Kidney (tissue), 14 donors: ENCODE measurements around the gene C2orf92. TPM values are rescaled to one million over a fixed set of nuclear protein-coding genes. Genes with fewer than 3 reads are reported as not detected.

Experiments
- DNase-seq, 5 donors: peaks; one replicate each; pipeline ENCODE4 v3.0.0-alpha.2; 2013 to 2020
- FAIRE-seq: peaks from 2 replicates; lab custom pipeline; 2012; peaks lifted over from hg19 to GRCh38; lab: Jason Lieb, UNC
- H3K27ac ChIP-seq, 2 donors: one replicate each; pipeline ENCODE4 v1.7.0; 2013; ENCODE audit warnings: low read depth in 2 of 2, low read length in 2 of 2, inconsistent platforms in 1 of 2
- H3K27me3 ChIP-seq: one replicate; pipeline ENCODE4 v1.7.1; 2013; ENCODE audit warnings: low read length, inconsistent platforms; ENCODE audit not compliant: control insufficient read depth, insufficient read depth
- H3K36me3 ChIP-seq, 3 donors: one replicate each; pipeline versions ENCODE4 v1.7.0 to v1.7.1; 2013; ENCODE audit warnings: low read length in 3 of 3, control low read depth in 1 of 3, inconsistent platforms in 1 of 3; ENCODE audit not compliant: insufficient read depth in 3 of 3, control insufficient read depth in 2 of 3
- H3K4me1 ChIP-seq, 3 donors: one replicate each; pipeline versions ENCODE4 v1.7.0 to v1.7.1; 2013; ENCODE audit warnings: low read length in 3 of 3, inconsistent platforms in 1 of 3, low read depth in 1 of 3; ENCODE audit not compliant: control insufficient read depth in 2 of 3, insufficient read depth in 2 of 3
- H3K4me3 ChIP-seq, 3 donors: one replicate each; pipeline versions ENCODE4 v1.7.0 to v1.8.1; 2013; ENCODE audit warnings: low read length in 3 of 3, control low read depth in 1 of 3, inconsistent platforms in 1 of 3
- H3K9ac ChIP-seq, 3 donors: one replicate each; pipeline versions ENCODE4 v1.7.0 to v1.7.1; 2013; ENCODE audit warnings: low read length in 3 of 3, control low read depth in 1 of 3, inconsistent platforms in 1 of 3
- H3K9me3 ChIP-seq, 3 donors: one replicate each; pipeline versions ENCODE4 v1.7.0 to v1.7.1; 2013; ENCODE audit warnings: low read length in 3 of 3, control low read depth in 1 of 3, inconsistent platforms in 1 of 3; ENCODE audit not compliant: control insufficient read depth in 2 of 3, insufficient read depth in 1 of 3
- CTCF ChIP-seq: IDR thresholded peaks from 3 replicates; pipeline ENCODE4 v1.5.1; 2012; ENCODE audit warnings: mild to moderate bottlenecking, moderate library complexity, borderline replicate concordance; ENCODE audit not compliant: insufficient read depth; ENCODE audit errors: extremely low read depth
- intact Hi-C: fragments of 100-400 bp; cut with DNase I; formaldehyde crosslinking; loops from one replicate; pipeline ENCODE4 v1.11.1; 2022
- polyA plus RNA-seq: library from polyadenylated mRNA; stranded (reverse); fragments of 350-450 nt; fragmentation: Illumina TruSeq; extraction: RNeasy Lipid Tissue Mini Kit (QIAGEN cat#74804); gene quantifications from one replicate; pipeline ENCODE4 v1.2.3, GENCODE V29; 2014; ENCODE audit warnings: low read depth, low replicate concordance; ENCODE audit not compliant: insufficient read depth
- total RNA-seq: library from RNA; stranded (reverse); fragmentation: NEBNext Ultra II Directional; extraction: Animal tissue kit (Norgen Biotek cat#: 25700); gene quantifications from one replicate; pipeline ENCODE4 v1.2.1, GENCODE V29; 2021
- donor health status: control.
- donor health status: control.
- donor health status: control.
- donor health status: control.
- donor health status: control.
- donor health status: DM: yes; HTN: yes; CAD: no.
- donor health status: Normal renal cell carcinoma (clear cell type).

C2orf92 gene
- total and polyA plus RNA-seq, 2 donors from 2014 or later = 3.3 to 7.3 TPM

GRCh38 chr2:97659256-97660043 is 10.1 kb upstream of the C2orf92 start:
- no peaks in the 10 kb centered on the region for H3K27me3 ChIP-seq
- no peak overlapping the region for H3K27ac ChIP-seq
- FAIRE-seq (no peak), DNase-seq (no peak)
- no peak overlapping the region for H3K4me3 ChIP-seq
- no peak for TF ChIP-seq CTCF
- intact Hi-C loops = no loop called here
- peaks cover 0 to 18% (median 17%) of the 10 kb centered on the region in 3 donors for H3K36me3 ChIP-seq
- H3K4me1 ChIP-seq = peaks cover 0 to 18% (median 0%) of the 10 kb centered on the region in 3 donors
- H3K9ac ChIP-seq = no peak overlapping the region
- H3K9me3 ChIP-seq = peaks cover 0 to 3% (median 0%) of the 10 kb centered on the region in 3 donors

GRCh38 chr2:97660044-97660774 is 9.3 kb upstream of the C2orf92 start:
- Histone ChIP-seq H3K4me3 (no peak overlapping the region), H3K27me3 (no peaks in the 10 kb centered on the region), H3K36me3 (peaks cover 0 to 17% (median 16%) of the 10 kb centered on the region in 3 donors), H3K9ac (no peak overlapping the region), H3K4me1 (peaks cover 0 to 18% (median 6%) of the 10 kb centered on the region in 3 donors), H3K27ac (no peak overlapping the region), H3K9me3 (no peaks in the 10 kb centered on the region)
- DNase-seq = peak in 1 of 5 donors; percentile 76
- TF ChIP-seq CTCF = no peak
- no peak for FAIRE-seq
- intact Hi-C loops = no loop called here

- intact Hi-C loops = no loop called here
- DNase-seq = peak in 1 of 5 donors; percentile 78
- H3K9ac ChIP-seq = no peak overlapping the region
These were observed 8.6 kb upstream of the C2orf92 start for GRCh38 chr2:97660775-97661389.

More at GRCh38 chr2:97660775-97661389, 8.6 kb upstream of the C2orf92 start:
- Histone ChIP-seq H3K27me3 (no peaks in the 10 kb centered on the region), H3K4me3 (no peak overlapping the region), H3K4me1 (peaks cover 0 to 18% (median 6%) of the 10 kb centered on the region in 3 donors), H3K27ac (no peak overlapping the region), H3K36me3 (peaks cover 0 to 17% (median 16%) of the 10 kb centered on the region in 3 donors), H3K9me3 (no peaks in the 10 kb centered on the region)
- FAIRE-seq = no peak
- TF ChIP-seq CTCF = no peak
